ENCODE data around the gene NMT2. TPM values are rescaled to one million over a fixed set of nuclear protein-coding genes. Genes with fewer than 3 reads are reported as not detected.
A peak's percentile ranks its signal among the peaks of the same experiment; 100 is the strongest.

NMT2 gene
- total RNA-seq, 1 experiment from 2014 or later = 15.7 TPM

DNA sequence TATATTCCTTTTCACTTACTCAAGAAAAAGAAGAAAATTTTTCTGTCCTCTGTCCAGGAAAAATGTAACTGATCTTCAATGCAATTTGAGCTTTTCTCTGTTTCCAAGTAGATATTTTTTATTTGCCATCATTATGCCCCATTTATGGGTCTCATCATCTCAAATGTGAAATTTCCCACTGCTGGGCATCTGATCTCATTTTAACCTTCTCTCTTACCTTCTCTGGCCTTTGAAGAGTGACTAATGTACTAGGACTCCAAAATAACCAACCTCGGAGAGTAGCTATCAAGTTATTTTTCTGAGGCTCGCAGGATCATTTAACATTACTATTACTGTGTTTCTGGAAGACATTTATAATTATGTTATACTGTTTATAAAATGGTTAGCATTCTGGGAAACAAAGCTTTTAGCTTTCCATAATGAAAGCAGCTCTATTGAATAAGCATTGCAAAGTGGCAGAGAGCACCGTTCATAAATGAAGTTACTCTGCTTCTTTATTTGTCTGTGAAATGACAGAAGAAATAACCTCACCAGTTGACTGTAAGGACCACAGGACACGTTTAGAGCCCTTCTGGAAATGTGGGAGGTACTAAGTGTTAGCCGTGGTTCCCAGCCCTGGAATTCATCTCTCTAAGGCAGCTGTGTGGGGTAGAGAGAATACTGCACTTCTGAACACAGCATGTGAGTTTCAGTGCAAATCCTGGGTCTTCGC is 33.3 kb upstream of the NMT2 start:
- DNase-seq (ENCODE audit: low spot score) = no peak
- BruUV-seq (replicated peaks) = no TSS peak
- POLR2A ChIA-PET (ENCODE audit: low non-redundant PET) = no interaction called here
- Histone ChIP-seq H3K36me3 (ENCODE audit: insufficient read depth, low read length, poor library complexity, severe bottlenecking) (no peaks in the 10 kb centered on the region), H3K27ac (ENCODE audit: low read depth, low read length, poor library complexity, severe bottlenecking) (no peak overlapping the region), H3K27me3 (replicated peaks; ENCODE audit: insufficient read depth, low read depth, low read length, poor library complexity) (no peaks in the 10 kb centered on the region), H3K9me3 (ENCODE audit: low read depth, low read length, poor library complexity, severe bottlenecking) (no peaks in the 10 kb centered on the region), H3K4me1 (ENCODE audit: insufficient read depth, low read length, poor library complexity, severe bottlenecking) (peaks cover 12% of the 10 kb centered on the region), H3K4me3 (ENCODE audit: low read depth, low read length, poor library complexity, severe bottlenecking) (no peak overlapping the region)
- CTCF ChIA-PET = no interaction called here
- intact Hi-C loops (cut with micrococcal nuclease; ENCODE audit: unreplicated experiment) = no loop called here
- TF ChIP-seq, protein P1, sequence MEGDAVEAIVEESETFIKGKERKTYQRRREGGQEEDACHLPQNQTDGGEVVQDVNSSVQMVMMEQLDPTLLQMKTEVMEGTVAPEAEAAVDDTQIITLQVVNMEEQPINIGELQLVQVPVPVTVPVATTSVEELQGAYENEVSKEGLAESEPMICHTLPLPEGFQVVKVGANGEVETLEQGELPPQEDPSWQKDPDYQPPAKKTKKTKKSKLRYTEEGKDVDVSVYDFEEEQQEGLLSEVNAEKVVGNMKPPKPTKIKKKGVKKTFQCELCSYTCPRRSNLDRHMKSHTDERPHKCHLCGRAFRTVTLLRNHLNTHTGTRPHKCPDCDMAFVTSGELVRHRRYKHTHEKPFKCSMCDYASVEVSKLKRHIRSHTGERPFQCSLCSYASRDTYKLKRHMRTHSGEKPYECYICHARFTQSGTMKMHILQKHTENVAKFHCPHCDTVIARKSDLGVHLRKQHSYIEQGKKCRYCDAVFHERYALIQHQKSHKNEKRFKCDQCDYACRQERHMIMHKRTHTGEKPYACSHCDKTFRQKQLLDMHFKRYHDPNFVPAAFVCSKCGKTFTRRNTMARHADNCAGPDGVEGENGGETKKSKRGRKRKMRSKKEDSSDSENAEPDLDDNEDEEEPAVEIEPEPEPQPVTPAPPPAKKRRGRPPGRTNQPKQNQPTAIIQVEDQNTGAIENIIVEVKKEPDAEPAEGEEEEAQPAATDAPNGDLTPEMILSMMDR (conservative IDR thresholded peaks at IDR 0.05; ENCODE audit: low read depth, low read length) = no peak
- TF ChIP-seq EZH2 (IDR thresholded peaks at IDR 0.05; ENCODE audit: borderline replicate concordance, low read depth, low read length, poor library complexity, severe bottlenecking) = no peak

DNA sequence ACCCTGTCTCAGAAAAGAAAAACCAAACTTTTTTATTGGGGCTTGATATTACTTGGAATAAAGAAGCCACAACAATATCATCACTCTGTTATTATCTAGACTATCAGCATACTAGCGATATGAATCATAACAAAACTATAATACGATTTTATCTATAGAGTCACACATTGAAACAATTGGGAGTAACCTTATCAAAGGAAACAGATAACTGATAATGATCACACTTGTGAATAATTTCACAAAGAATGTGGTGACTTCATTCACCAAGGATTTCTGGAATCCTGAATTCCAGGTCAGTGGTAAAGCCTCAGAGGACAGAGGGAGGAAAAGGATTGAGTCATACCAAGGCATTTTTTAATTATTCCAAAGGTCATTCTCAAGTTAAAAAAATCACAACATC is 32.1 kb upstream of the NMT2 start:
- Histone ChIP-seq H3K9me3 (ENCODE audit: low read depth, low read length, poor library complexity, severe bottlenecking) (no peaks in the 10 kb centered on the region), H3K36me3 (ENCODE audit: insufficient read depth, low read length, poor library complexity, severe bottlenecking) (no peaks in the 10 kb centered on the region), H3K27me3 (replicated peaks; ENCODE audit: insufficient read depth, low read depth, low read length, poor library complexity) (no peaks in the 10 kb centered on the region), H3K27ac (ENCODE audit: low read depth, low read length, poor library complexity, severe bottlenecking) (no peak overlapping the region), H3K4me1 (ENCODE audit: insufficient read depth, low read length, poor library complexity, severe bottlenecking) (peaks cover 19% of the 10 kb centered on the region), H3K4me3 (ENCODE audit: low read depth, low read length, poor library complexity, severe bottlenecking) (no peak overlapping the region)
- CTCF ChIA-PET = no interaction called here
- intact Hi-C loops (cut with micrococcal nuclease; ENCODE audit: unreplicated experiment) = no loop called here
- BruUV-seq (replicated peaks) = no TSS peak
- TF ChIP-seq EZH2 (IDR thresholded peaks at IDR 0.05; ENCODE audit: borderline replicate concordance, low read depth, low read length, poor library complexity, severe bottlenecking) = no peak
- TF ChIP-seq, protein P1 (conservative IDR thresholded peaks at IDR 0.05; ENCODE audit: low read depth, low read length) = no peak
- POLR2A ChIA-PET (ENCODE audit: low non-redundant PET) = no interaction called here
- peak; percentile 66 for DNase-seq (ENCODE audit: low spot score)

DNA sequence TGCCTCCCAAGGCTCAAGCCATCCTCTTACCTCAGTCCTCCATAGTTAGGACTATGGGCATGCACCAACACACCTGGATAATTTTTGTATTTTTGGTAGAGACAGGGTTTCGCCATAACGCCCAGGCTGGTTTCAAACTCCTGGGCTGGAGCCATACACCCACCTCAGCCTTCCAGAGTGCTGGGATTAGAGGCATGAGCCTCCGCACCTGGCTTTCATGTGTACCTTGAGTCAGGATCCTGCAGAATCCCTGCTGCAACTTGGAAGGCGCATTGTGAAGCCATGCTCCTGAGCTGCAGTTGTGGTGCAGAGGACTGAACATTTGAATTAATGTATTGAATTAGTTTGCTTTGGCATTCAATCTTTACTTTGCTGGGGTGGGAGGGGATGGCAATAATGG is 29.4 kb upstream of the NMT2 start:
- POLR2A ChIA-PET (ENCODE audit: low non-redundant PET) = no interaction called here
- no peak for TF ChIP-seq EZH2 (IDR thresholded peaks at IDR 0.05; ENCODE audit: borderline replicate concordance, low read depth, low read length, poor library complexity, severe bottlenecking)
- TF ChIP-seq, protein P1 (conservative IDR thresholded peaks at IDR 0.05; ENCODE audit: low read depth, low read length) = no peak

More for the DNA sequence above, 29.4 kb upstream of the NMT2 start:
- no peak for DNase-seq (ENCODE audit: low spot score)
- no TSS peak for BruUV-seq (replicated peaks)
- H3K36me3 ChIP-seq (ENCODE audit: insufficient read depth, low read length, poor library complexity, severe bottlenecking) = no peaks in the 10 kb centered on the region
- H3K9me3 ChIP-seq (ENCODE audit: low read depth, low read length, poor library complexity, severe bottlenecking) = no peaks in the 10 kb centered on the region
- CTCF ChIA-PET = no interaction called here
- no peak overlapping the region for H3K4me3 ChIP-seq (ENCODE audit: low read depth, low read length, poor library complexity, severe bottlenecking)
- intact Hi-C loops (cut with micrococcal nuclease; ENCODE audit: unreplicated experiment) = no loop called here
- H3K4me1 ChIP-seq (ENCODE audit: insufficient read depth, low read length, poor library complexity, severe bottlenecking) = peaks cover 19% of the 10 kb centered on the region
- no peak overlapping the region for H3K27ac ChIP-seq (ENCODE audit: low read depth, low read length, poor library complexity, severe bottlenecking)
- H3K27me3 ChIP-seq (replicated peaks; ENCODE audit: insufficient read depth, low read depth, low read length, poor library complexity) = no peaks in the 10 kb centered on the region
